Measurements from ENCODE around the gene TAB2. TPM values are rescaled to one million over a fixed set of nuclear protein-coding genes. Genes with fewer than 3 reads are reported as not detected.

TAB2 gene
- total and polyA plus RNA-seq, 9 donors = 31.2 to 67.6 (median 55.9) TPM

DNA sequence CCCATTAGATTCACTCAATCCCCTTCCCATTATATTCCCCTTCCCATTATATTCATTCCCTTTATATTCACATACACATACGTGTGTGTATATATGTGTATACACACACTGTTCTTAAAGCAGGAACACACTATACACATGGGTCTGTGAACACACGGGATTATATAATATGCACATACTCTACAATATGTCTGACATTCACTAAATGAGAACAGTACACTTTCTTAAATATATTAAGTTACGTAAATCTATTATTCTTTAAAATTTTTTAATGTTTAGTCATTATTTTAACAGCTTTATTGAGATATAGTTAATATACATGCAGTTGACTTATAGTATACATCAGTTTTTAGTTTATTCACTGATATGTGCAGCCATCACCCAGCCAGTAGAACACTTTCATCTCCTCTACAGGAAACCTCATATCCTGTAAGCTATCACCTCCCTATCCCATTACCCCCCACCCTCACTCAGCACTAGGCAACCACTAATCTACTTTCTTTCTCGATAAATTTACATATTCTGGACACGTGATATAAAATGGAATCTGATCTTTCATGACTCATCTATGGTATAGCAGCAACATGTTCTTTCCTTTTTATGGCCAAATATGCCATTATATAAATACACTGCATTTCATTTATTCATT lies 68.6 kb downstream of the TAB2 start:
- Histone ChIP-seq H3K27ac (ENCODE audit: low read length) (no peak overlapping the region), H3K27me3 (ENCODE audit: control insufficient read depth, insufficient read depth, low read length) (no peaks in the 10 kb centered on the region), H3K4me3 (ENCODE audit: low read length) (no peak overlapping the region), H3K4me1 (ENCODE audit: control insufficient read depth, insufficient read depth, low read length) (no peaks in the 10 kb centered on the region), H3K36me3 (ENCODE audit: control insufficient read depth, insufficient read depth, low read length) (peaks cover 9% of the 10 kb centered on the region), H3K9me3 (replicated peaks; ENCODE audit: control insufficient read depth, low read depth, low read length) (no peaks in the 10 kb centered on the region)
- no peak for DNase-seq
- 100% methylated on average over 1 of the region's 5 CpGs for WGBS (ENCODE audit: insufficient coverage)

DNA sequence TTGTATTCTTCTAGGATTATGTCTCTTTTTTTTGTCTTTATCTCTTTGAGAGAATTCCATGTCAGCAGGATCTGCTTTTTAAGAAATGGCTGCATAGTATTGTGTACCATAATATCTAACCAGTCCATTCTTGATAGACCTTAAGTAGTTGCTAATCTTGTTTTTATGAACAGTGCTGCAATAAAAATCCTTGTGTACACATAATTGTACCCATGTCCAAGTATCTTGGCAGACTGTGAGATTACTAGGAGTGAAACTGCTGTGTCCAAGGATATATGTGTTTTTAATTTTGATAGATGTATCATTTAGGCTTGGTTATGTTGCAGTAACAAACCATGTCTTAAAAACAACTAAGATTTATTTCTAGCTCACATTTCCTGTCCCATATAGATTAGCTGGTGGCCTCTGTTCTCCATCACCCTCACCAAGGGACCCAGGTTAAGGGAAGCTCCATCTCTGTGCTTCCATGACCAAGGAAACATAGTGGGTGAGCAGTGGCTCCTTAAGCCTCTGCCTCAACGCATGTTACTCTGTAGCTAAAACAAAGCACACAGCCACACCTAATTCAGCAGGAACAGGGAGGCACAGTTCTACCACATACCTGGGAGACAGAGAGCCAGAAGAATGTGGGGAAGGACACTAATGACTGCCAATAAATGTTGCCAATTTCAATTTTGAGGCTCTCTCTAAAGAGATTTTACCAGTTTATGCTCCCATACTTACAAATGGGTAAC lies 70.4 kb downstream of the TAB2 start:
- no peaks in the 10 kb centered on the region for H3K9me3 ChIP-seq (replicated peaks; ENCODE audit: control insufficient read depth, low read depth, low read length)
- no peak overlapping the region for H3K4me3 ChIP-seq (ENCODE audit: low read length)
- H3K27ac ChIP-seq (ENCODE audit: low read length) = no peak overlapping the region
- no peaks in the 10 kb centered on the region for H3K27me3 ChIP-seq (ENCODE audit: control insufficient read depth, insufficient read depth, low read length)
- peaks cover 3% of the 10 kb centered on the region for H3K36me3 ChIP-seq (ENCODE audit: control insufficient read depth, insufficient read depth, low read length)
- no peaks in the 10 kb centered on the region for H3K4me1 ChIP-seq (ENCODE audit: control insufficient read depth, insufficient read depth, low read length)
- WGBS (ENCODE audit: insufficient coverage) = no CpG with 5 or more reads among the region's 1 CpG
- no peak for DNase-seq

DNA sequence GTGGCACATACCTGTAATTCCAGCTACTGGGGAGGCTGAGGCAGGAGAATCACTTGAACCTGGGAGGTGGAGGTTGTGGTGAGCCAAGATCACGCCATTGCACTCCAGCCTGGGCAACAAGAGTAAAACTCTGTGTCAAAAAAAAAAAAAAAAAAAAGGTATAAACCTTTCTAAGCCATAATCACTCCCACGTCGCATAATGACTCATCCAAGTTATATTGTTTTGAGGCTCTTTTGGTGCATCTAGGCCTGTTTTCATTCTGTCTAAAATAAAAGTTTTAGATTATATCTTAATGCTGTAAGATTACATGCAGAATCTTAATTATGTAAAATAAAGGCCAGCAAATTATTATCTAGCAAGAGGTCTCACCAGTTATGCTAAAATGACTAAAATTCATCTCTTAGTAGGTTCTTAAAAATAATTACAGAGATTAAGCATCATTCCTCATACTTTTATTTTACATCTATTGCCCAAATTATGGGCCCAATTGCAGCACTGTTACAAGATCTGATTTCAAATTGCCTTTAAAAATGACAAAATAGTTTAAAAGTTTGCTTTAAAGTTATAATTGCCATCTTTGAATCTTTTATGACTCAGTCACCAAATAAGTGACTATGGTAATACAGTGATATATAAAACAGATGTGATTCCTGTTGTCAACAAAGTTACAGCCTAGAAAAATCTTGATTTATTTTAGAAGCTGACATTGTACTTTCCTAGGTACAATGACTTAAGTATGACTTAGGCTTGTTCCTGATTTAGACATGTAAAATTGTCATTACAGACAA lies 72.2 kb downstream of the TAB2 start:
- no CpG with 5 or more reads among the region's 3 CpGs for WGBS (ENCODE audit: insufficient coverage)

DNA sequence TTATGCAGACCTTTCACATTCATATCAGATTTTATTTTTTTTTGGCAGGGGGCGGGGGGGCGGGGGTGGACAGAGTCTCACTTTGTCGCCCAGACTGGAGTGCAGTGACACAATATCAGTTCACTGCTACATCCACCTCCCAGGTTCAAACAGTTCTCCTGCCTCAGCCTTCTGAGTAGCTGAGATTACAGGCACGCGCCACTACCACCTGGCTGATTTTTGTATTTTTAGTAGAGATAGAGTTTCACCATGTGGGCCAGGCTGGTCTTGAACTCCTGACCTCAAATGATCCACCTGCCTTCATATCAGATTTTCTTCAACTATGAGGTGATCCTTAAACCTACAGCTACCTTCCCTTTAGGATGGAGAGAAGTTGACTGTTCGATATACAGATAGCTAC lies 74.6 kb downstream of the TAB2 start:
- H3K9me3 ChIP-seq (replicated peaks; ENCODE audit: control insufficient read depth, low read depth, low read length) = no peaks in the 10 kb centered on the region
- no peak overlapping the region for H3K27ac ChIP-seq (ENCODE audit: low read length)
- DNase-seq = no peak
- H3K36me3 ChIP-seq (ENCODE audit: control insufficient read depth, insufficient read depth, low read length) = no peaks in the 10 kb centered on the region
- H3K4me3 ChIP-seq (ENCODE audit: low read length) = no peak overlapping the region
- no peaks in the 10 kb centered on the region for H3K4me1 ChIP-seq (ENCODE audit: control insufficient read depth, insufficient read depth, low read length)
- H3K27me3 ChIP-seq (ENCODE audit: control insufficient read depth, insufficient read depth, low read length) = no peaks in the 10 kb centered on the region
- 100% methylated on average over 1 of the region's 6 CpGs for WGBS (ENCODE audit: insufficient coverage)

More for the DNA sequence above, 72.2 kb downstream of the TAB2 start:
- H3K27me3 ChIP-seq (ENCODE audit: control insufficient read depth, insufficient read depth, low read length) = no peaks in the 10 kb centered on the region
- H3K27ac ChIP-seq (ENCODE audit: low read length) = no peak overlapping the region
- H3K4me1 ChIP-seq (ENCODE audit: control insufficient read depth, insufficient read depth, low read length) = no peaks in the 10 kb centered on the region
- H3K9me3 ChIP-seq (replicated peaks; ENCODE audit: control insufficient read depth, low read depth, low read length) = no peaks in the 10 kb centered on the region
- no peaks in the 10 kb centered on the region for H3K36me3 ChIP-seq (ENCODE audit: control insufficient read depth, insufficient read depth, low read length)
- DNase-seq = peak; percentile 5
- no peak overlapping the region for H3K4me3 ChIP-seq (ENCODE audit: low read length)

DNA sequence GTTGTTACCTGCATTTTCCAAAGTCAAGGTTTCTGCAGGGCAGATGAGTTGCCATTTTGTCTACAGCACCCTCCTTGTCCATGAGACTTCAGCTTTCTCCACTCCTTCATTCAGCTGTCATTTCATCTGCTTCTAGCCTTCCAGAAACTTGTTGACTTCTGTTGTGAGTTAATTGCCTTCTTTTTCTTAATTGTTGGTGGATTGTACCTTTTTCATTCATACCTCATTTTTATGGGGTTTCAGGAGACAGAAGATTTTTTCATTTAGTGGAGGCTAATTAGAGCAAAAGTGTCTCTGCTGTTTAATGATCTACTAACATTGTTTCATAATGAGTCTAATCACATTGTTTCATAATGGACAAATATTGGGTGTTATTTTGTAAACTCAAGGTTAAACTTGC lies 75.0 kb downstream of the TAB2 start:
- no peaks in the 10 kb centered on the region for H3K36me3 ChIP-seq (ENCODE audit: control insufficient read depth, insufficient read depth, low read length)
- no peaks in the 10 kb centered on the region for H3K4me1 ChIP-seq (ENCODE audit: control insufficient read depth, insufficient read depth, low read length)
- H3K9me3 ChIP-seq (replicated peaks; ENCODE audit: control insufficient read depth, low read depth, low read length) = no peaks in the 10 kb centered on the region
- H3K27me3 ChIP-seq (ENCODE audit: control insufficient read depth, insufficient read depth, low read length) = no peaks in the 10 kb centered on the region
- no peak overlapping the region for H3K4me3 ChIP-seq (ENCODE audit: low read length)
- no peak overlapping the region for H3K27ac ChIP-seq (ENCODE audit: low read length)
- DNase-seq = no peak

DNA sequence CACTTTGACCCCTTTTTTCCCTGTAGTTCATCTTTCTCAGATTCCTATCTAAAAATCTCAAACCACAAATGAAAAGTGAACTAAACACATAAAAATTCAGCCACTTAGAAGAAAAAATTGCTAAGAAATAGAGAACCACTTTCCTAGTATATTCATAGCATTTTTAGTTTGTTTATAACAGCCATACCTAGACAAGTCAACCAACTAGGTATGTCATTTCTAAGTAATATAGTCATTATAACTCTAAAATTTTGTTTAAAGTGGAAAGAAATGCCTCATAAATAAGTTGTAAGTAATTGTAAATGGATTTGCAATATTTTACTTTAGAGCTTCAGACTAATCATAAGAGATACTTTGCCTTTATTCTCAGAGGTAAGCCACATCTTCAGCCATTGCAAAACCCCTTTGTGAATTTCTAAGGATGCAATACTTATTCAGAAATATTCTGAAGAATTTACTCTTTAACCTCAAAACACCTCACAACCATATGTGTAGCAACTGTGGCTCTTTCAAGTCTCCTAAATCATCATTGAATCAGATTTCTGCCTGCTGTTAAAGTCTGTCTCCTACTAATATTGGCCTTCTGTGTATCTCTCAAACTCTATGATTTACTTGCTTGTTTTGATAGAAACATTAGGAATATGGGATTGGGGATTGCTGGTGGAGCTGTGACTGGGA lies 75.6 kb downstream of the TAB2 start:
- no peak overlapping the region for H3K27ac ChIP-seq (ENCODE audit: low read length)
- H3K9me3 ChIP-seq (replicated peaks; ENCODE audit: control insufficient read depth, low read depth, low read length) = no peaks in the 10 kb centered on the region
- H3K27me3 ChIP-seq (ENCODE audit: control insufficient read depth, insufficient read depth, low read length) = no peaks in the 10 kb centered on the region
- H3K4me3 ChIP-seq (ENCODE audit: low read length) = no peak overlapping the region
- DNase-seq = no peak
- H3K4me1 ChIP-seq (ENCODE audit: control insufficient read depth, insufficient read depth, low read length) = no peaks in the 10 kb centered on the region
- H3K36me3 ChIP-seq (ENCODE audit: control insufficient read depth, insufficient read depth, low read length) = peaks cover 3% of the 10 kb centered on the region

DNA sequence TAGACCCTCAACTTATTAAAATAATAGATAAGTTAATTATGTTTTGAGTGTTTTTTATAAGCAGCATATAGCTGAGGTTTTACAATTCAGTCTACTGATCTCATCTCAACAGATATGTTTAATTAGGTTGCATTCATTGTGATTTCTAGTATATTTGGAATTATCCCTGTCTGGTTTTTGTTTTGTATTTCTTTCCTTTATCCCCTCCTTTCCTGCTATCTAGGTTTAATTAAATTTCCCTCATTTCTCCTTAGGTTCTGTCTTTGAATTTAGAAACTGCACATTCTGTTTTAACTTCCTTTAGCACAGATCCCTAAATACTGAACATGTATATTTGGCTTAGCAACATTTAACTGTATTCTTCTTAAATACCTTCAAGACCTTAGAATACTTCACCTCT lies 77.7 kb downstream of the TAB2 start:
- no peak overlapping the region for H3K4me3 ChIP-seq (ENCODE audit: low read length)
- no peaks in the 10 kb centered on the region for H3K4me1 ChIP-seq (ENCODE audit: control insufficient read depth, insufficient read depth, low read length)
- no peaks in the 10 kb centered on the region for H3K27me3 ChIP-seq (ENCODE audit: control insufficient read depth, insufficient read depth, low read length)
- H3K9me3 ChIP-seq (replicated peaks; ENCODE audit: control insufficient read depth, low read depth, low read length) = no peaks in the 10 kb centered on the region
- H3K36me3 ChIP-seq (ENCODE audit: control insufficient read depth, insufficient read depth, low read length) = peaks cover 6% of the 10 kb centered on the region
- no peak for DNase-seq
- H3K27ac ChIP-seq (ENCODE audit: low read length) = no peak overlapping the region

DNA sequence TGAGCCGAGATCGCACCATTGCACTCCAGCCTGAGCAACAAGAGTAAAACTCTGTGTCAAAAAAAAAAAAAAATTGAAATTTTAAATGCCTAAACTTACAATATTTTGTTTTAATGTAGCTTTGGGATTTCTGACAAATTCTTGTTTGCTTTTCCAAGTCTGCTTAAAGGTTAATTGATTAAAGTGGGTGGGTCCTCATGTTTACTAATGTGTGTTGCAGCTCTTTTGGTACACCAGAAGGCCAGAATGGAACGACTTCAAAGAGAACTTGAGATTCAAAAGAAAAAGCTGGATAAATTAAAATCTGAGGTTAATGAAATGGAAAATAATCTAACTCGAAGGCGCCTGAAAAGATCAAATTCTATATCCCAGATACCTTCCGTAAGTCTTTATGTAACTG lies 79.9 kb downstream of the TAB2 start:
- H3K4me1 ChIP-seq (ENCODE audit: control insufficient read depth, insufficient read depth, low read length) = no peaks in the 10 kb centered on the region
- peaks cover 10% of the 10 kb centered on the region for H3K36me3 ChIP-seq (ENCODE audit: control insufficient read depth, insufficient read depth, low read length)
- no peak overlapping the region for H3K4me3 ChIP-seq (ENCODE audit: low read length)
- 100% methylated on average over 1 of the region's 6 CpGs for WGBS (ENCODE audit: insufficient coverage)
- no peak overlapping the region for H3K27ac ChIP-seq (ENCODE audit: low read length)
- no peak for DNase-seq
- no peaks in the 10 kb centered on the region for H3K9me3 ChIP-seq (replicated peaks; ENCODE audit: control insufficient read depth, low read depth, low read length)
- H3K27me3 ChIP-seq (ENCODE audit: control insufficient read depth, insufficient read depth, low read length) = no peaks in the 10 kb centered on the region

DNA sequence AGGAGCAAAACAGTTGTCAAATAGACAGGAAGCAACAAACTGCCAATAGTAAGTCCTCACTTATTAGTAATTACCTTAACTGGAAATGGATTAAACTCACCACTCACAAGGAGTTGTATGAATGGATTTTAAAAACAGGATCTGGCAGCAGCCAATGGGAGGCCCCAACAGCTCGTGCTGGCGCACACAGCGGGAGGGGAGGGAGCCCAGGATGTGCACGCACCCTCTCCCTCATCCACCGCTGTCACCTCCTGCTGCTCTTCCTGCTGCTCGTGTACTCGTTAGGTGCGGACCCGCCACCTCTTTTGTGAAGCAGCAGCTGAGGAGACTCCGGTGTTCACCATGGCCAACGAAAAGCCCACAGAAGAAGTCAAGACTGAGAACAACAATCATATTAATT lies 82.5 kb downstream of the TAB2 start, which contains the start of gene SUMO4:
TSS of gene SUMO4 (plus strand) at position 213 of the 400 bp plus-strand sequence. CDS start at position 343, 130 bp downstream.
- 96% methylated on average over 6 of the region's 11 CpGs for WGBS (ENCODE audit: insufficient coverage)
- no peak within 1 kb of the TSS for H3K4me3 ChIP-seq (ENCODE audit: low read length)
- peaks cover 18% of the 10 kb centered on the region for H3K36me3 ChIP-seq (ENCODE audit: control insufficient read depth, insufficient read depth, low read length)
- DNase-seq = no peak
- no peaks in the 10 kb centered on the region for H3K4me1 ChIP-seq (ENCODE audit: control insufficient read depth, insufficient read depth, low read length)
- H3K27ac ChIP-seq (ENCODE audit: low read length) = no peak within 1 kb of the TSS
- H3K9me3 ChIP-seq (replicated peaks; ENCODE audit: control insufficient read depth, low read depth, low read length) = no peaks in the 10 kb centered on the region
- no peaks in the 10 kb centered on the region for H3K27me3 ChIP-seq (ENCODE audit: control insufficient read depth, insufficient read depth, low read length)

DNA sequence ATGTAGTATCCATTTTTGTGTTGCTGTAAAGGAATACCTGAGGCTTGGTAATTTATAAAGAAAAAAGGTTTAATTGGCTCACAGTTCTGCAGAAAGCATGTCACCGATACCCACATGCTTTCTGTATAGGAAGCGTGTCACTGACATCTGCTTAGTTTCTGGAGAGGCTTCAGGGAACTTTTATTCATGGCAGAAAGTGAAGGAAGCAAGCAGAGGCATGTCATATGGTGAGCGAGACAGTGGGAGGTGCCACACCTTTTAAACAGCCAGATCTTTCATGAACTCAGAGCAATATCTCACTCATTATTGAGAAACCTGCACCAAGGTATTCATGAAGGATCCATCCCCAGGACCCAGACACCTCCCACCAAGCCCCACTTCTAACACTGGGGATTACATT lies 86.0 kb downstream of the TAB2 start:
- Histone ChIP-seq H3K4me1 (ENCODE audit: control insufficient read depth, insufficient read depth, low read length) (no peaks in the 10 kb centered on the region), H3K9me3 (replicated peaks; ENCODE audit: control insufficient read depth, low read depth, low read length) (no peaks in the 10 kb centered on the region), H3K27me3 (ENCODE audit: control insufficient read depth, insufficient read depth, low read length) (no peaks in the 10 kb centered on the region), H3K4me3 (ENCODE audit: low read length) (no peak overlapping the region), H3K36me3 (ENCODE audit: control insufficient read depth, insufficient read depth, low read length) (peaks cover 15% of the 10 kb centered on the region), H3K27ac (ENCODE audit: low read length) (no peak overlapping the region)
- DNase-seq = no peak
- WGBS (ENCODE audit: insufficient coverage) = 100% methylated on average over 2 of the region's 3 CpGs

All from muscle of leg (tissue), 11 donors.